Pancreas (tissue), 10 donors: ENCODE measurements around the gene MAST2. TPM values are rescaled to one million over a fixed set of nuclear protein-coding genes. Genes with fewer than 3 reads are reported as not detected.

Source experiments
- ATAC-seq, 4 donors: fragments of 200-7000 bp; cut with Tn5 transposase; one replicate each; pipeline versions ENCODE4 v1.8.0 to v1.9.1; 2020; ENCODE audit warnings: mild to moderate bottlenecking in 4 of 4, moderate library complexity in 4 of 4
- DNase-seq, 6 donors: peaks; one replicate each; pipeline ENCODE4 v3.0.0-alpha.2; 2020
- FAIRE-seq: peaks from 2 replicates; lab custom pipeline; 2012; peaks lifted over from hg19 to GRCh38; lab: Jason Lieb, UNC
- H3K27ac ChIP-seq, 4 donors: fragments of 200-600 bp; sonication (generic); 1 replicate in 3 of 4; 2 replicates in 1 of 4; pipeline versions ENCODE4 v1.5.0 to v1.8.0; 2020
- H3K27me3 ChIP-seq, 4 donors: fragments of 200-600 bp; one replicate each; pipeline ENCODE4 v1.8.0; 2021
- H3K36me3 ChIP-seq, 3 donors: fragments of 200-600 bp; sonication (generic) in 1 of 3; one replicate each; pipeline versions ENCODE4 v1.5.0 to v1.8.0; 2020 to 2021
- H3K4me1 ChIP-seq, 3 donors: fragments of 200-600 bp; one replicate each; pipeline ENCODE4 v1.8.0; 2021
- H3K4me3 ChIP-seq, 4 donors: fragments of 200-600 bp; sonication (generic) in 2 of 4; one replicate each; pipeline versions ENCODE4 v1.5.0 to v1.8.0; 2020 to 2021
- H3K9me3 ChIP-seq, 4 donors: fragments of 200-600 bp; one replicate each; pipeline ENCODE4 v1.8.0; 2021
- CTCF ChIP-seq, 4 donors: fragments of 200-600 bp; sonication (generic) in 3 of 4; IDR thresholded peaks; one replicate each; pipeline versions ENCODE4 v1.5.0 to v1.8.0; 2021; ENCODE audit warnings: antibody characterized with exemption in 4 of 4
- WGBS, 2 donors: extraction: QIAGEN DNeasy Blood & Tissue Kit; methylation state at CpG; one replicate each; pipeline ENCODE4 v1.1.7; 2013; 5-methylcytosine and 5-hydroxymethylcytosine counted together
- intact Hi-C, 3 donors: fragments of 100-400 bp; cut with DNase I; formaldehyde crosslinking; loops; one replicate each; pipeline versions ENCODE4 v1.11.1 to v1.14.2; 2022
- polyA plus RNA-seq, 2 donors: library from polyadenylated mRNA; stranded (reverse); fragments of 200-250 nt; gene quantifications; one replicate each; pipeline ENCODE4 v1.2.3, GENCODE V29; 2013
- total RNA-seq, 6 donors: library from RNA; stranded (reverse); fragmentation: NEBNext Ultra II Directional in 4 of 6; extraction: Animal tissue kit (Norgen Biotek cat#: 25700) in 4 of 6; gene quantifications; one replicate each; pipeline versions ENCODE4 v1.2.1 to v1.2.4, GENCODE V29; 2021 to 2023
- donor health status: healthy with polysubstance abuse.
- donor health status: DM: no; HTN: no; CAD: no; lungs with moderate emphysema.
- donor health status: DM: no; HTN: no; CAD: no.
- donor health status: control.
- donor health status: control.
- donor health status: Bipolar disorder and iron deficiency.
- donor health status: DM: yes; HTN: yes; CAD: no.
- donor health status: DM: no; HTN: no; CAD: no.
- donor health status: DM: no; HTN: no; CAD: no.
- donor health status: DM: yes; HTN: yes; CAD: no.

The MAST2 gene
- total and polyA plus RNA-seq, 8 donors = 5.1 to 14.5 (median 7.7) TPM

DNA sequence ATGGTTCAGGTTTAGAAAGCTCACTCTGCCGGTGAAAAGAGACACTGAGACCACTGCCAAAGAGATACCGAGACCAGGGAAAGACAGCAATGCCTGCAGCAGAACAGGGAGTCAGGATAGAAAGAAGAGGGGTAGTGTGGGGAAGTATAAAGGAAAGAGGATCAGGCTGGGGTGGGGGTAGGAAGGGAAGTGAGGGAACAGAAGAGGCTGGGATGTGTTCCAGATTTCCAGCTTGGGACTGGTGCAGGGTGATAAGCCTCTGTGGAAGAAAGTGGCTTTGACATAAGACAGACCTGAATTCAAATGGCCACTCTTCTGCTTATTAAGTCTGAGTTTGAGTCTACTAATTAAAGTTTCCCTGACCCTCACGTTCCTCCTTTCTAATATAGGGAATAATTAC lies 223.1 kb downstream of the MAST2 start:
- Histone ChIP-seq H3K4me1 (peaks cover 0 to 3% (median 0%) of the 10 kb centered on the region in 3 donors), H3K9me3 (no peaks in the 10 kb centered on the region), H3K36me3 (peaks cover 0 to 4% (median 0%) of the 10 kb centered on the region in 3 donors), H3K27me3 (no peaks in the 10 kb centered on the region), H3K27ac (no peak overlapping the region), H3K4me3 (no peak overlapping the region)
- FAIRE-seq = no peak
- 80 to 89% methylated on average over 3 of the region's 3 CpGs for WGBS, 2 donors
- TF ChIP-seq CTCF (IDR thresholded peaks at IDR 0.05) = no peak
- intact Hi-C loops = no loop called here
- DNase-seq = no peak
- no peak for ATAC-seq

DNA sequence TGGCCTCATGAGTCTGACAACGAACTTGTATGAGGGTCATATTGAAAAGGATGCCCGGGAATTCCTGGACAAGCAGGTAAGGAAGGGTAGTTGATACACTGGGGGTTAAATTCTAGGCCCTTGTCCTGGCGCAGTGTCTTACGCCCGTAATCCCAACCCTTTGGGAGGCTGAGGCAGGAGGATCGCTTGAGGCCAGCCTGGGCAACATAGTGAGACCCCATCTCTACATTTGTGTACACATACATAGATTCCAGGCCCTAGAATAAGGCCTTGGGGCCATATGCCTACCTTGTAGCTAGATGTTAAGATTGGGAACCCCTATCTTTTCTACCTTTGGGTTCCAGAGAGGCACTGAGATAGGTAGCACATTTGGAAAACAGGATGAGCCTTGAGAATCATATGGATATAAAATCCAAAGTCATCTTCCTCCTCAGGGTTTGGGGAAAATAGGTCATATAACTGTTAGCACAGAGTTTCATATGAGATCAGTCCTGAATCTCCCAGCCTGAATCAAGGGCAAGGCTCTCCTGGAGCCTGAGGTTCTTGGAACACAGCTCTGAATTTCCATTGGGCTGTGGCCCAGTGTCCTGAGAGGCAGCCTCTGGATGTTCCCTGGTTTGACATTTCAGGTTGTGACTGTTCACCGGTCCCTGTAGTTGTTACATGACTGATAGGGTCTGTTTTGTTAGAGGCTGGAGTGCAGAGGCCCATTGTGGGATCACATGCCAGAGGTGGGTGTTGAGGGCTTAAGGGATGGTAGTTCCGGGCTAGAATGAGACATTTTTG lies 224.6 kb downstream of the MAST2 start:
- intact Hi-C loops = no loop called here
- 93 to 97% methylated on average over 8 of the region's 8 CpGs for WGBS, 2 donors
- no peak for TF ChIP-seq CTCF (IDR thresholded peaks at IDR 0.05)
- Histone ChIP-seq H3K4me1 (peaks cover 0 to 3% (median 0%) of the 10 kb centered on the region in 3 donors), H3K27ac (no peak overlapping the region), H3K4me3 (no peak overlapping the region), H3K36me3 (no peaks in the 10 kb centered on the region), H3K9me3 (no peaks in the 10 kb centered on the region), H3K27me3 (no peaks in the 10 kb centered on the region)
- DNase-seq (no peak), FAIRE-seq (no peak), ATAC-seq (no peak)

DNA sequence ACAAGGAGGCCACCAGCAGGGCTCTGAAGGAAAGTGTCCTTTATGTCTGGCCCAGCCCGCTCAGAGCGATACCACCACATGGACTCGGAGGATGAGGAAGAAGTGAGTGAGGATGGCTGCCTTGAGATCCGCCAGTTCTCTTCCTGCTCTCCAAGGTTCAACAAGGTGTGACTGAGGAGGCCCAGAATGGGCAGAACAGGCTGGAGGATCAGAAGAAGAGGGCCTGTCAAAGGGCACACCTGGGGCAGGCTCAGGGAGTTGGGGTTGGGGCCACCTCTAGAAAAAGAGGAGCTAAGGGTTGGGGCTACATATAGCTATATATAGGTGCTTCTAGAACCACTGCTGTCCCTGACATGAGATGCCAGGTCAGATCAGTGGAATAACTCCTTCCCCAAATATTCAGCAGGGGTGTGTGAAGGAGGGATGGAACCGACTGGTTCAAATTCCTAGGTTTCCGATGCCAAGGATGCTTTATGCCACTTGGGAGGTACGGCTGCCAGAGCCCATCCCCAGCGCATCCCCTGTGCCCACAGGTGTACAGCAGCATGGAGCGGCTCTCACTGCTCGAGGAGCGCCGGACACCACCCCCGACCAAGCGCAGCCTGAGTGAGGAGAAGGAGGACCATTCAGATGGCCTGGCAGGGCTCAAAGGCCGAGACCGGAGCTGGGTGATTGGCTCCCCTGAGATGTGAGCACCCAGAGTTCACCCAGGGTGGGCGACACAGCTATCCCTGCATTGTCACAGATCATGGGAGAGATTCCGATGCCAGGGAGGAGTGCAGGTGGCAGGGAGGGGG lies 226.9 kb downstream of the MAST2 start:
- no peak overlapping the region for H3K4me3 ChIP-seq
- ATAC-seq = no peak
- H3K27me3 ChIP-seq = no peaks in the 10 kb centered on the region
- H3K27ac ChIP-seq = no peak overlapping the region
- intact Hi-C loops = loop anchor here in 1 of 3 donors (5.0 kb wide), 1 partner anchor 192 kb away; no protein-coding TSS in a partner anchor
- no peak for FAIRE-seq
- 96 to 97% methylated on average over 17 to 18 of the region's 18 CpGs for WGBS, 2 donors
- DNase-seq = peak in 1 of 6 donors; percentile 56
- H3K9me3 ChIP-seq = no peaks in the 10 kb centered on the region
- no peaks in the 10 kb centered on the region for H3K36me3 ChIP-seq
- H3K4me1 ChIP-seq = peaks cover 0 to 3% (median 0%) of the 10 kb centered on the region in 3 donors
- TF ChIP-seq CTCF (IDR thresholded peaks at IDR 0.05) = no peak

GRCh38 chr1:46030876-46031660 lies 227.7 kb downstream of the MAST2 start:
- ATAC-seq = peak; percentile 55 to 81 (median 62)
- H3K27ac ChIP-seq = no peak overlapping the region
- no peak for TF ChIP-seq CTCF (IDR thresholded peaks at IDR 0.05)
- WGBS, 2 donors = 73 to 74% methylated on average over 26 of the region's 26 CpGs
- intact Hi-C loops = loop anchor here in 1 of 3 donors (5.0 kb wide), 1 partner anchor 191 kb away; no protein-coding TSS in a partner anchor
- peak in 5 of 6 donors; percentile 28 to 72 (median 50) for DNase-seq
- H3K4me1 ChIP-seq = peaks cover 0 to 3% (median 0%) of the 10 kb centered on the region in 3 donors
- no peaks in the 10 kb centered on the region for H3K9me3 ChIP-seq
- no peaks in the 10 kb centered on the region for H3K27me3 ChIP-seq
- no peaks in the 10 kb centered on the region for H3K36me3 ChIP-seq
- no peak overlapping the region for H3K4me3 ChIP-seq
- FAIRE-seq = no peak
